Right atrium auricular region (tissue), 2 donors: Measurements from ENCODE around the gene TCAP. TPM values are rescaled to one million over a fixed set of nuclear protein-coding genes. Genes with fewer than 3 reads are reported as not detected.

Experiments used
- DNase-seq: peaks from one replicate; pipeline ENCODE4 v3.0.0-alpha.2; 2019; ENCODE audit warnings: low spot score
- H3K27ac ChIP-seq, 2 donors: fragments of 200-600 bp; sonication (generic); 1 replicate in 1 of 2; 2 replicates in 1 of 2; pipeline ENCODE4 v1.5.1; 2016 to 2019
- H3K27me3 ChIP-seq, 2 donors: fragments of 200-600 bp; sonication (generic); one replicate each; pipeline versions ENCODE4 v1.5.1 to v1.6.0; 2017 to 2019
- H3K36me3 ChIP-seq: fragments of 200-600 bp; sonication (generic); one replicate; pipeline ENCODE4 v1.5.1; 2016
- H3K4me1 ChIP-seq, 2 donors: fragments of 200-600 bp; sonication (generic); one replicate each; pipeline versions ENCODE4 v1.5.1 to v1.6.0; 2017 to 2019
- H3K4me3 ChIP-seq, 2 donors: fragments of 200-600 bp; sonication (generic); 1 replicate in 1 of 2; 2 replicates in 1 of 2; pipeline ENCODE4 v1.5.1; 2017 to 2019; ENCODE audit warnings: mild to moderate bottlenecking in 1 of 2, moderate library complexity in 1 of 2
- H3K9me3 ChIP-seq, 2 donors: fragments of 200-600 bp; sonication (generic); one replicate each; pipeline ENCODE4 v1.5.1; 2019
- CTCF ChIP-seq, 2 donors: fragments of 200-600 bp; sonication (generic); IDR thresholded peaks; one replicate each; pipeline ENCODE4 v1.5.1; 2019; ENCODE audit warnings: antibody characterized with exemption in 2 of 2
- total RNA-seq, 2 donors: library from RNA; depleted of rRNA; stranded (reverse); fragments of >200 nt; gene quantifications; one replicate each; pipeline ENCODE4 v1.1.0, GENCODE V29; 2016

TCAP gene
- total RNA-seq, 2 donors from 2014 or later = 3,380 to 5,284 TPM

GRCh38 chr17:39641883-39642282 is 23.3 kb upstream of the TCAP start:
- Histone ChIP-seq H3K4me3 (no peak overlapping the region), H3K9me3 (no peaks in the 10 kb centered on the region), H3K36me3 (no peaks in the 10 kb centered on the region), H3K4me1 (peaks cover 0 to 67% of the 10 kb centered on the region in 2 donors), H3K27me3 (no peaks in the 10 kb centered on the region), H3K27ac (no peak overlapping the region)
- no peak for DNase-seq
- TF ChIP-seq CTCF (IDR thresholded peaks at IDR 0.05) = no peak

- no peak for TF ChIP-seq CTCF (IDR thresholded peaks at IDR 0.05)
- peaks cover 0 to 69% of the 10 kb centered on the region in 2 donors for H3K4me1 ChIP-seq
- no peaks in the 10 kb centered on the region for H3K27me3 ChIP-seq
- H3K4me3 ChIP-seq = no peak overlapping the region
- H3K27ac ChIP-seq = no peak overlapping the region
- no peaks in the 10 kb centered on the region for H3K9me3 ChIP-seq
- H3K36me3 ChIP-seq = no peaks in the 10 kb centered on the region
- no peak for DNase-seq
These were observed 22.7 kb upstream of the TCAP start for GRCh38 chr17:39642291-39643074.

GRCh38 chr17:39643271-39643670 is 21.9 kb upstream of the TCAP start:
- Histone ChIP-seq H3K9me3 (no peaks in the 10 kb centered on the region), H3K4me1 (peaks cover 0 to 64% of the 10 kb centered on the region in 2 donors), H3K36me3 (no peaks in the 10 kb centered on the region), H3K4me3 (no peak overlapping the region), H3K27ac (no peak overlapping the region), H3K27me3 (no peaks in the 10 kb centered on the region)
- TF ChIP-seq CTCF (IDR thresholded peaks at IDR 0.05) = no peak
- DNase-seq = no peak

GRCh38 chr17:39647256-39647655 is 17.9 kb upstream of the TCAP start:
- no peak overlapping the region for H3K4me3 ChIP-seq
- no peaks in the 10 kb centered on the region for H3K9me3 ChIP-seq
- peaks cover 0 to 37% of the 10 kb centered on the region in 2 donors for H3K4me1 ChIP-seq
- no peak for DNase-seq
- no peaks in the 10 kb centered on the region for H3K36me3 ChIP-seq
- no peak overlapping the region for H3K27ac ChIP-seq
- TF ChIP-seq CTCF (IDR thresholded peaks at IDR 0.05) = no peak
- H3K27me3 ChIP-seq = no peaks in the 10 kb centered on the region

- DNase-seq = no peak
- no peak for TF ChIP-seq CTCF (IDR thresholded peaks at IDR 0.05)
- Histone ChIP-seq H3K36me3 (no peaks in the 10 kb centered on the region), H3K27ac (no peak overlapping the region), H3K4me1 (peaks cover 0 to 36% of the 10 kb centered on the region in 2 donors), H3K9me3 (no peaks in the 10 kb centered on the region), H3K27me3 (no peaks in the 10 kb centered on the region), H3K4me3 (no peak overlapping the region)
These were observed 16.4 kb upstream of the TCAP start for GRCh38 chr17:39648616-39649366.
